Transverse colon (tissue), 4 donors: ENCODE data around the gene RBM42.

Source experiments
- POLR2AphosphoS5 ChIP-seq, 3 donors: sonication (generic); formaldehyde crosslinking; IDR thresholded peaks; one replicate each; pipeline ENCODE4 v1.6.1; 2016; ENCODE audit warnings: antibody characterized with exemption in 3 of 3
- TF ChIP-seq, protein P1 (sequence below), 5 experiments: fragments of 200-600 bp in 3 of 5; fragments of 450-650 bp in 2 of 5; sonication (generic) in 3 of 5; IDR thresholded peaks; 1 replicate in 2 of 5; 2 replicates in 3 of 5; pipeline ENCODE4 v1.5.1; 2016 to 2017; ENCODE audit warnings: antibody characterized with exemption in 5 of 5, inconsistent platforms in 3 of 5, mild to moderate bottlenecking in 2 of 5, moderate library complexity in 1 of 5

- TF ChIP-seq POLR2AphosphoS5 (IDR thresholded peaks at IDR 0.05): no peak
- TF ChIP-seq, protein P1, sequence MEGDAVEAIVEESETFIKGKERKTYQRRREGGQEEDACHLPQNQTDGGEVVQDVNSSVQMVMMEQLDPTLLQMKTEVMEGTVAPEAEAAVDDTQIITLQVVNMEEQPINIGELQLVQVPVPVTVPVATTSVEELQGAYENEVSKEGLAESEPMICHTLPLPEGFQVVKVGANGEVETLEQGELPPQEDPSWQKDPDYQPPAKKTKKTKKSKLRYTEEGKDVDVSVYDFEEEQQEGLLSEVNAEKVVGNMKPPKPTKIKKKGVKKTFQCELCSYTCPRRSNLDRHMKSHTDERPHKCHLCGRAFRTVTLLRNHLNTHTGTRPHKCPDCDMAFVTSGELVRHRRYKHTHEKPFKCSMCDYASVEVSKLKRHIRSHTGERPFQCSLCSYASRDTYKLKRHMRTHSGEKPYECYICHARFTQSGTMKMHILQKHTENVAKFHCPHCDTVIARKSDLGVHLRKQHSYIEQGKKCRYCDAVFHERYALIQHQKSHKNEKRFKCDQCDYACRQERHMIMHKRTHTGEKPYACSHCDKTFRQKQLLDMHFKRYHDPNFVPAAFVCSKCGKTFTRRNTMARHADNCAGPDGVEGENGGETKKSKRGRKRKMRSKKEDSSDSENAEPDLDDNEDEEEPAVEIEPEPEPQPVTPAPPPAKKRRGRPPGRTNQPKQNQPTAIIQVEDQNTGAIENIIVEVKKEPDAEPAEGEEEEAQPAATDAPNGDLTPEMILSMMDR (IDR thresholded peaks at IDR 0.05): no peak
Observed at GRCh38 chr19:35585848-35586247, 43.0 kb upstream of the RBM42 start, which contains the start of gene PMIS2.
